Measurements from ENCODE around the gene ZNHIT3. TPM values are rescaled to one million over a fixed set of nuclear protein-coding genes. Genes with fewer than 3 reads are reported as not detected.

ZNHIT3 gene
- total and polyA plus RNA-seq, 9 donors, result 27.7 to 63.5 (median 34.5) TPM

- DNase-seq, result no peak
- Histone ChIP-seq H3K9me3 (no peaks in the 10 kb centered on the region), H3K4me1 (ENCODE audit: insufficient read depth) (no peaks in the 10 kb centered on the region), H3K36me3 (no peaks in the 10 kb centered on the region), H3K27ac (no peak overlapping the region), H3K4me3 (no peak overlapping the region), H3K27me3 (no peaks in the 10 kb centered on the region)
- TF ChIP-seq CTCF (IDR thresholded peaks at IDR 0.05), result no peak
- no peak for TF ChIP-seq POLR2A (IDR thresholded peaks at IDR 0.05)
- no peak for TF ChIP-seq EP300 (IDR thresholded peaks at IDR 0.05)
- intact Hi-C loops (cut with DNase I), result loop anchor here in 1 of 4 donors (10.0 kb wide), 1 partner anchor 496 kb away; no protein-coding TSS in a partner anchor
These were observed 16.0 kb upstream of the ZNHIT3 start for GRCh38 chr17:36470499-36470898.

- no peaks in the 10 kb centered on the region for H3K9me3 ChIP-seq
- no peaks in the 10 kb centered on the region for H3K4me1 ChIP-seq (ENCODE audit: insufficient read depth)
These were observed 11.9 kb upstream of the ZNHIT3 start for GRCh38 chr17:36474571-36474970.

GRCh38 chr17:36475346-36475970 lies 11.0 kb upstream of the ZNHIT3 start:
- H3K9me3 ChIP-seq, result no peaks in the 10 kb centered on the region
- no peaks in the 10 kb centered on the region for H3K27me3 ChIP-seq
- H3K27ac ChIP-seq, result no peak overlapping the region
- no peaks in the 10 kb centered on the region for H3K36me3 ChIP-seq
- WGBS, 3 donors, result 62 to 77% (median 74%) methylated on average over 4 of the region's 4 CpGs
- TF ChIP-seq EP300 (IDR thresholded peaks at IDR 0.05), result no peak
- no peak for TF ChIP-seq POLR2A (IDR thresholded peaks at IDR 0.05)
- no peak for TF ChIP-seq CTCF (IDR thresholded peaks at IDR 0.05)
- H3K4me1 ChIP-seq (ENCODE audit: insufficient read depth), result no peaks in the 10 kb centered on the region
- DNase-seq, result no peak
- intact Hi-C loops (cut with DNase I), result loop anchor here in 1 of 4 donors (10.0 kb wide), 1 partner anchor 501 kb away; no protein-coding TSS in a partner anchor
- H3K4me3 ChIP-seq, result no peak overlapping the region

More at GRCh38 chr17:36474571-36474970, 11.9 kb upstream of the ZNHIT3 start:
- no peak for DNase-seq
- 57 to 67% (median 64%) methylated on average over 7 of the region's 7 CpGs for WGBS, 3 donors
- no peak overlapping the region for H3K4me3 ChIP-seq
- no peak overlapping the region for H3K27ac ChIP-seq
- intact Hi-C loops (cut with DNase I), result loop anchor here in 1 of 4 donors (10.0 kb wide), 1 partner anchor 500 kb away; no protein-coding TSS in a partner anchor
- no peaks in the 10 kb centered on the region for H3K27me3 ChIP-seq
- H3K36me3 ChIP-seq, result no peaks in the 10 kb centered on the region
- TF ChIP-seq CTCF (IDR thresholded peaks at IDR 0.05), result no peak
- no peak for TF ChIP-seq POLR2A (IDR thresholded peaks at IDR 0.05)
- TF ChIP-seq EP300 (IDR thresholded peaks at IDR 0.05), result no peak

- H3K4me3 ChIP-seq, result no peak overlapping the region
- intact Hi-C loops (cut with DNase I), result loop anchor here in 2 of 4 donors (10.0 kb wide), 2 partner anchors 507 to 717 kb away; partner anchors contain the start of gene C17orf50 (in 1 of the 2)
- H3K9me3 ChIP-seq, result no peaks in the 10 kb centered on the region
- 46 to 61% (median 60%) methylated on average over 7 of the region's 7 CpGs for WGBS, 3 donors
- H3K27me3 ChIP-seq, result no peaks in the 10 kb centered on the region
- DNase-seq, result no peak
- peaks cover 11% of the 10 kb centered on the region for H3K4me1 ChIP-seq (ENCODE audit: insufficient read depth)
- no peak overlapping the region for H3K27ac ChIP-seq
- H3K36me3 ChIP-seq, result no peaks in the 10 kb centered on the region
- no peak for TF ChIP-seq POLR2A (IDR thresholded peaks at IDR 0.05)
- TF ChIP-seq CTCF (IDR thresholded peaks at IDR 0.05), result no peak
- no peak for TF ChIP-seq EP300 (IDR thresholded peaks at IDR 0.05)
These were observed 4.7 kb upstream of the ZNHIT3 start for GRCh38 chr17:36481829-36482228.
